ENCODE data around the gene RAB42.
"Not testable (repeated sequence)": the region's sequence is repeated elsewhere in the genome, so short reads cannot be mapped to it uniquely, and the experiment has no call there.

Gene RAB42

DNA sequence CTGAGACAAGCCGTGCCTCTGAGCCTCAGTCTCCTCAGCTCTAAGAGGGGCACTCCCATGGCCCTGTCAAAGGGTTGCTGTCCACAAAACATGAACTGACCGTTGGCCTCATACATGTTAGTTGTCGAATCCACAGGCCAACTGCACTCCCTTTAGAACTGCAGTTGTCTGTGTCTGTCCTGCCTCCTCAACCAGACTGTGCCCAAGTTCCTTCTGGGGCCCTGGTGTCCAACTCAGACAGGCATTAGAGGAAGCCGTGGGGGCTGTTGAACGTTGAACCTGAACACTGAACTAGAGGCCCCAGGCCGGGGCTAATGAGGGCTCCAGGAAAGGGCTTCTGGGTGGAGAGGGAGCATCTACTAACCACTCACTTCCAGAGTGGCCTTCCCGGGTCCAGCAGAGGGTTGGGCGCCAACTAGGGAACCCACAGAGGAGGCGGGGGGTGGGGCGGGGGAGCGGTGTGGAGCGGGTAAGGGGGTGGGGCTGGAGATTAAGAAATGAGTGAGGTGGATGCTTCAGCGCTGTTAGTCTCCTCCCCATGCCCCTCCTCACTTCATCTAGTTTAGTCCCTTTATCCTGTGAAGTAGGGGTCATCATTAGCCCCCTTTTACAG is at the start of gene RAB42:
Gene RAB42 (plus strand): TSS at position 558 of the 613 bp plus-strand sequence. CDS start 247 bp downstream, outside the sequence.
- peak; percentile 45 for DNase-seq

DNA sequence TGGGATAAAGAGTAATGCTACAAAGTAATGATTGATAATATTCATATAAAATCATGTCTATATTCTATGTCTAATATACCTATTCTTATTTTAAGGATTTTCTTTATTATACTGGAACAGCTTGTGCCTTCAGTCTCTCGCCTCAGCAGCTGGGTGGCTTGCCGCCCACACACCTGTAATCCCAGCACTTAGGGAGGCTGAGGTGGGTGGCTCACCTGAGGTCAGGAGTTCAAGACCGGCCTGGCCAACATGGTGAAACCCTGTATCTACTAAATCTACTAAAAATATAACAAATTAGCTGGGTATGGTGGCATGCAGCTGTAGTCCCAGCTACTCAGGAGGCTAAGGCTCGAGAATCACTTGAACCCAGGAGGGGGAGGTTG is 46.8 kb upstream of the RAB42 start:
- DNase-seq: no peak

GRCh38 chr1:28548318-28548717 is 43.7 kb upstream of the RAB42 start:
- DNase-seq: no peak

DNA sequence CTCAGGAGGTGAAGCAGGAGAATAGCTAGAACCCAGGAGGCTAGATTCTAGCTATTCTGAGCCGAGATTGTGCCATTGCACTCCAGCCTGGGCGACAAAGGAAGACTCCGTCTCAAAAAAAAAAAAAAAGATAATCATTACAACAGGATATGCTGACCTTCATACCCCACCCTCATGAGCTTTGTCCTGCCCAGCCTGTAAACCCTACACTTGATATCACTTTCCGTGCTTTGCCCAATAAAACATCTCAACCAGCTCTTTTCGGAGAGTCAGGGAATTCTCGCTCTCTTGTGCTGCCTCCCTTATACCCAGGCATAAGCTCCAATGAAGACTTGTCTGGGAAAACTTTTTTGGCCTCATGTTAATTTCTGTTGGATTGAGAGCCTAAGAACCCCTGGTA is 40.7 kb upstream of the RAB42 start:
- no peak for DNase-seq

DNA sequence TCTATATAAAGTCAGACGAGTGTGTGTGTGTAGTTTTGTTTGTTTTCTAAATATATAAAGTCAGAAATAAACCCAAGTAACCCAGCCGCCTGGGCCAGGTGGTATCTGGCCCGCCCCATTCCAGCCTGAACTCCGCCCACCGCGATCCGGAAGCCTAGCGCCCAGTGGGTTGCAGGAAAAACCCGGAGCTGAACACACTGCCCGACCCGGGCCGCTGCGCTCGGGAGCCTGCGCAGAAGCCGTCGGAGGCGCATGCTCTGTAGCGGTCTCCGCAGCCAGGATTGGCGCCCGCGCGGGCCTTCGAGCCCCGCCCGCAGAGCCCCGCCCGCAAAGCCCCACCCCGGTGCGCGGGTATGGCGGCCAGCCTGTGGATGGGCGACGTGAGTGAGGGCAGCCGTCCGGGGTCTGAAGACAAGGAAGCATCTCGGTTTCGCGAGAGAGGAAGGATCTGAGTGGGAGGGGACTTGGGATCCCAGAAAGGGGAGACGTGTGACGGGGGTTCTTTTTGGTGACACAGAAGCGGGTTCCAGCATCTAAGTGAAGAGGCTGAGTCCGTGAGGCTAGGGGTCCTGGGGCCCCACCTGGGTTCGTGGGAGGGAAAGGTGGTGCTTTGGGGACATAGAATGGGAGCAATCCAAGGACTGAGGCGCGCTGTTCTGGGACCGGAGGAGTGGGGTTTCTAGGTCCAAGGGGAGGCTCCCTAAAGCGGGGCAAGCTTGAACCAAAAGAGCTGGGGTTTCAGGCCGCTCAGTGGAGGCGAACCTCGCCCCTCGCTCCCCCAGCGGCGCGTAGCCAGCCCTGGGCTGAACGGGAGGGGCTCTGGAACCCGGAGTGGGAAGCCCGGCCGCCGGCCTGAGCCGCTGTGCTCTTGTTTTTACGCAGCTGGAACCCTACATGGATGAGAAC is 39.1 kb upstream of the RAB42 start, which contains the start of gene TRNAU1AP:
Gene TRNAU1AP (plus strand): TSS at position 328 of the 906 bp plus-strand sequence. CDS start 26 bp downstream, at position 354.
- DNase-seq: peak; percentile 92

GRCh38 chr1:28560886-28561285 is 31.2 kb upstream of the RAB42 start:
- DNase-seq: no peak

- DNase-seq: no peak
Measured at GRCh38 chr1:28564310-28564709, 27.8 kb upstream of the RAB42 start.

- DNase-seq: no peak
Measured at GRCh38 chr1:28565040-28565439, 27.0 kb upstream of the RAB42 start.

DNA sequence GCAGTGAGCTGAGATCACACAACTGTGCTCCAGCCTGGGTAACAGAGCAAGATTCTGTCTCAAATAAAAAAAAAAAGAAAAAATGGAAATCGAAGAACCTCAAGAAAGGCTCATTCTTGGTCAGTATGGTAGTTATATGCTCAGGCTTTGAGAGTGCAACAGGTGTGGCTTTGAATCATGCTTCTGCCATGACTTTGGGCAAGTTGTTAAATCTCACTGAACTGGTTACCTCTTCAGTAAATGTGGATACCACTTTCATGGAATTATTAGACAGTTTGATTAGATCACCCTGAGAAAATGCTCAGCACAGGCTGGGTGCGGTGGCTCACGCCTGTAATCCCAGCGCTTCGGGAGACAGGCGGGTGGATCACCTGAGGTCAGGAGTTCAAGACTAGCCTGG is 26.3 kb upstream of the RAB42 start:
- DNase-seq: no peak

GRCh38 chr1:28566931-28567330 is 25.1 kb upstream of the RAB42 start:
- DNase-seq: no peak

- DNase-seq: no peak
Measured at GRCh38 chr1:28571911-28572310, 20.2 kb upstream of the RAB42 start.

- DNase-seq: not testable (repeated sequence)
Measured at GRCh38 chr1:28572891-28573290, 19.2 kb upstream of the RAB42 start.

DNA sequence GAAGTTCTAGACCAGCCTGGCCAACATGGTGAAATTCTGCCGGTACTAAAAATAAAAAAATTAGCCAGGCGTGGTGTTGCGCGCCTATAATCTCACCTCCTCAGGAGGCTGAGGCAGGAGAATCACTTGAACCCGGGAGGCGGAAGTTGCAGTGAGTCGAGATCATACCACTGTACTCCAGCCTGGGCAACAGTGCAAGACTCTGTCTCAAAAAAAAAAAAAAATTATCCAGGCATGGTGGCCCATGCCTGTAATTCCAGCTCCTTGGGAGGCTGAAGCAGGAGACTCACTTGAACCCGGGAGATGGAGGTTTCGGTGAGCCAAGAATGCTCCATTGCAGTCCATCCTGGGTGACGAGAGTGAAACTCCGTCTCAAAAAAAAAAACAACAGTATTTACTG is 18.5 kb upstream of the RAB42 start:
- no peak for DNase-seq

GRCh38 chr1:28577052-28577678 is 14.9 kb upstream of the RAB42 start:
- DNase-seq: no peak

- no peak for DNase-seq
Measured at GRCh38 chr1:28577738-28578536, 14.1 kb upstream of the RAB42 start.

DNA sequence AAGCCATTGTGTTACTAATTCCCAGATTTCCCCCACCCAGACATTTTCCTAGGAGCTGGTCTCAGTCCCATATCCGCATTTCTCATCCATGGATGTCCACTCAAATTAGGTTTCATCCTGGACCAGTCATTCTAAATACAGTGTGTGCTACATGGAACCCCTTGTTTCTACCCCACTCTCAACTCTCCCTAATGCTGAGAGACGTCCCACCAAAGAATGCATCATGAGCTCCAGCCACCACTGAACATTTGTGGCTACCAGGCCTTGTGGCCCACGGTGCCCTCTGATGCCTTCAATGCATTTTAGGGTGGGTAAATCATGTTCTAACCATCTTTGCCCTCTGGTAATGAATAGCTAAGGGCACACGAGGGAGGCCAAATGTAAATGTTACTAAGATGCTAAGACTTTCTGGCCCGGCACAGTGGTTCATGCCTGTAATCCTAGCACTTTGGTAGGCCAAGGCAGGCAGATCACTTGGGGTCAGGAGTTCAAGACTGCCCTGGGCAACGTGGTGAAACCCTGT is 13.3 kb upstream of the RAB42 start:
- no peak for DNase-seq

- no peak for DNase-seq
Measured at GRCh38 chr1:28579401-28579800, 12.7 kb upstream of the RAB42 start.

DNA sequence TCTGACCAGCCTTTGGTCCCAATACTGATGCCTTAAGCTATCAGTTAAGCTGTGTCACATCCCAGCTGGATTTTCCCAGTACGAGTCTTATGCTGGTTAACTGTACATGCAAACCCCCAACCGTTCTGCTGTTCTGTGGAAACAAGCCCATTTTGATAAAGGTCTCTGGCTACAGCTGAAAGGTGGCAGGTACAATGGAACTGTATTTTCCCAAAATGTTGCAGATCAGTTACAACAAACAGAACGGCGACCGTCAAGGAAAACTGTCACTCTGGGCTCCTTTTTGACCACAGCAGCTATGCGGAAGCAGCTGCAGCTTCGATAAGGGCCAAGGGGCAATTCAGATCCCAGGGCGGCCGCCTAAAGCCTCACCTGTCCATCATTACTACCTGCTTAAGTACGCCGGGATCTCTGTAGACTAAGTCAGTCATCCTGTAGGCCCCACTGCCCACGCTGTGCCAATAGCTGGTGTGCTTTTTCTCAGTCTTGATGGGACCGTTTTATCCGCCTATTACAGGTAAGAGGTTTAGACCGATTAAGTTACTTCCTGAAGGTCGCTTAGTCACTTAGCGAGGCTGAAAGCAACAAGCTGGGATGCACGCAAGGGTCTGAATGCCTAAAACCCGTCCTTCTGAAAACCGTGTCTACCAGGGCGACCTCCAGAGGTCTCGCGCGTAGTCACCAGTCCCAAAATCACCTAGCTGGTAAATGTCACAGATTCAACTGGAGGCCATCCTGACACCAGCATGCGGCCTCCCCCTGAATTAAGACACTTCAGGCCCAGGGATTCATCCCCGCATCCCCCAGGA is 11.1 kb upstream of the RAB42 start:
- DNase-seq: no peak

DNA sequence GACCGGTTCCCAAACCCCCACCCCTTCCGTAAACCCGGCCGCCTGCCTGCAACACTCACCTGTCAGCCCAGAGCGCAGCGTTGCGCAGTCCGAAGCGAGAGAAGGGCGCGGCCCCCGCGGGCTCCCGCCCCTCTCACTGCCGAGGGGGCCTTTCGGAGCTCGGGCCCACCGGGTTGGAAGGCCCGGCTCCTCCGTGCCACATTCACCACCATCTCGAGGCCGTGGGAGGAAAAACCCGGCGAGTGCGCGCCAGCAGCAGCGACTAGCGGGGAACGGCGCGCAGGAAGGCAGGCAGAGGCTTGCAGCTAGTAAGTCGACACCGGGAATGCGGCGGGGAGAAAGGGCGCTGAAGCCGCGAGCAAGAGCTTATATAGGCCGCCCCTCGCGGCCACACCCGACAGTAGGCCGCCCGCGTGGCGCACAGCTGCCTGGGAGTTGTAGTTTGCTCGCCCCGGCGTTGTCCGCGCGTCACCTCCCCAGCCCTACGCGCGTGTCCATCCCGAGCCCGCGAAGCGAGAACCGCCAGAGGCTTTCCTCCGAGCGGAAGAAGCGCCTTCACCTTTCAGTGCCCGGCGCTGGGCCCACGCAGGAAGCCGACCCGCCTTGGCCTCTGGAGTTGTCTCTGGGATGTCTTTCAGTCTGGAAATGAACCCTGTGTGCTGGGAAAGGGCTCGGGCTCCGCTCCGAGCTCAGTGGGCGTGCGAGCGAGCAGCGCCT is 10.4 kb upstream of the RAB42 start:
- peak; percentile 89 for DNase-seq

- no peak for DNase-seq
Measured at GRCh38 chr1:28582248-28582615, 9.8 kb upstream of the RAB42 start.
